Measurements from ENCODE around the gene RB1. TPM values are rescaled to one million over a fixed set of nuclear protein-coding genes. Genes with fewer than 3 reads are reported as not detected.

The RB1 gene
- total RNA-seq, result 15.8 and 21.5 TPM in 2 replicates

GRCh38 chr13:48303359-48304142 lies at the start of gene RB1:
Gene RB1, plus strand, starts transcription at chr13:48303751. Its CDS starts 162 bp downstream, at chr13:48303913.

GRCh38 chr13:48412881-48413351 lies 109.4 kb downstream of the RB1 start, which contains the start of gene LPAR6:
Gene LPAR6, minus strand, starts transcription at chr13:48413113. Its CDS starts 690 bp downstream, at chr13:48412423.

Other genes starting within 250 kb of the RB1 start
- 27.8 and 28.2 TPM in 2 replicates for gene MED4, start 208.6 kb upstream of the RB1 start, total RNA-seq
- 788 and 970 TPM in 2 replicates for gene ITM2B, start 70.5 kb upstream of the RB1 start, total RNA-seq
- gene LPAR6, start 109.4 kb downstream of the RB1 start, total RNA-seq, result 9.5 and 10.0 TPM in 2 replicates
- 9.2 and 9.9 TPM in 2 replicates for gene RCBTB2, start 229.3 kb downstream of the RB1 start, total RNA-seq